ENCODE data around the gene PARP6. TPM values are rescaled to one million over a fixed set of nuclear protein-coding genes. Genes with fewer than 3 reads are reported as not detected.

PARP6 gene
- total RNA-seq, 2 donors from 2014 or later = 21.3 to 39.3 TPM

DNA sequence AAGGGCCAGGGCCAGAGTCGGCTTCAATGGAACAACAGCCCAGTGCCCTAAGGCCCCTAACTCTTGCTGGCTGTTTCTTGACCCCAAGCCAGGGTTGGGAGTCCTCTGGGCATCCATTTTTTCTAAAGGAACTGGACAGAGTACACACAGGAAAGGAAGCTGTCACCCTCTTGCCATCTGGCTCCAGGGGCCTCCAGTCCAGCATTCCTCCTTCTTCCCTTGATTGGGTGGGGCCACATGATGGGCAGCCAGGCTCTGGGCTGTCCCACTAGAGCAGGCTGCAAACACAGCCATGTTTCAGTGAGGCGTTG is 73.2 kb downstream of the PARP6 start:
- no peak overlapping the region for H3K27ac ChIP-seq
- no peaks in the 10 kb centered on the region for H3K4me1 ChIP-seq
- peaks cover 47% of the 10 kb centered on the region for H3K36me3 ChIP-seq
- H3K9me3 ChIP-seq = no peaks in the 10 kb centered on the region
- H3K4me3 ChIP-seq = no peak overlapping the region
- DNase-seq = no peak
- TF ChIP-seq CTCF (IDR thresholded peaks at IDR 0.05) = no peak
- intact Hi-C loops (cut with DNase I) = loop anchor here (5.0 kb wide), 2 partner anchors 73 to 88 kb away; partner anchors contain the start of gene PARP6
- H3K9ac ChIP-seq (ENCODE audit: low read depth in 2 of 2, low read length in 2 of 2) = no peak overlapping the region
- H3K27me3 ChIP-seq = peaks cover 4% of the 10 kb centered on the region

GRCh38 chr15:72198356-72199204 is 73.8 kb downstream of the PARP6 start:
- no peak for TF ChIP-seq CTCF (IDR thresholded peaks at IDR 0.05)
- H3K27ac ChIP-seq = no peak overlapping the region
- H3K36me3 ChIP-seq = peaks cover 41% of the 10 kb centered on the region
- H3K27me3 ChIP-seq = peaks cover 4% of the 10 kb centered on the region
- H3K9ac ChIP-seq (ENCODE audit: low read depth in 2 of 2, low read length in 2 of 2) = no peak overlapping the region
- H3K4me1 ChIP-seq = no peaks in the 10 kb centered on the region
- no peak overlapping the region for H3K4me3 ChIP-seq
- DNase-seq = no peak
- intact Hi-C loops (cut with DNase I) = loop anchor here (5.0 kb wide), 2 partner anchors 74 to 89 kb away; partner anchors contain the start of gene PARP6
- no peaks in the 10 kb centered on the region for H3K9me3 ChIP-seq

DNA sequence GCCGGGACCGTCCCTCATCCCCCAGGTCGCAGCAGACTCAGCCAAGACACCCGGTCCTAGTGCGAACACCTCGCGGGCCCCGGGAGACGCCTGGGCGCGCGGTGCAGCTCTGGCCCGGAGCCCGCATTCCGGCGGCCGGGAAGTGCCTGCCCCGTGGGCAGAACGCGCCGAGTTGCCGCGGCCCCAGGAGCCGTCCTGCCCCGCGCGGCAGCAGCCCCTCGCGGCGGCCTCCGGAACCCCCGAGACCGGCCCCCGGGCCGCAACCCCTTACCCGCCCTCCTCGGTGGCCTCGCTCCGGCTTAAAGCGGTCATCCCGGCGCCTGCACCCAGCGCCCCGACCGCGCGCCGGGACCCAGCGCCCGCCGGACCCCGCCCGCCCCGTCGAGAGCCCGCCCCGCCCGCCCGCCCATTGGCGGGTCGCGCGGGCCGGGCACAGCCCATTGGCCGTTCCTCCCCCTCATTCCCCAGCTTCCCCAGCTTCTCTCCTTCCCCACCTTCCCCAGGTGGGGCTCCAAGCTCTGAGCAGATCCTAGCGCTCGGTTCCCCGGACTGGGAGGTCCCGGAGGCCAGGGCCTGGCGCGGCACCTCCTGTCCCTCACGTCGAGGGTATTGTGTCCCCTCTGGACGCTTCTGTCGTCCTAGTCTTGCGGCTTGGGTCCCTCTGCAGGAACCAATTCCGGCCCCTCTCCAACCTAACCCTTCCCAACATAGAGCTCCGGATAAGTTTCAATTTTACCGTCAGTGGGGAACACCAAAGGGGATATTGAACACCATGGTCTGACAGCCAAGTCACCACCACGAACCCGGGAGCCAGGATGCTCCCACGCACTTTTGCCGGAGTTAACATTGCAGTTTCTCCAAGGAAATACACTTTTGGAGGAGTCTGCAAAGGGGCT is 74.6 kb downstream of the PARP6 start, which contains the start of gene GRAMD2A:
Gene GRAMD2A, minus strand, starts transcription at position 328 of the 896 bp plus-strand sequence.
- no peak within 1 kb of the TSS for H3K27ac ChIP-seq
- TF ChIP-seq CTCF (IDR thresholded peaks at IDR 0.05) = no peak

DNA sequence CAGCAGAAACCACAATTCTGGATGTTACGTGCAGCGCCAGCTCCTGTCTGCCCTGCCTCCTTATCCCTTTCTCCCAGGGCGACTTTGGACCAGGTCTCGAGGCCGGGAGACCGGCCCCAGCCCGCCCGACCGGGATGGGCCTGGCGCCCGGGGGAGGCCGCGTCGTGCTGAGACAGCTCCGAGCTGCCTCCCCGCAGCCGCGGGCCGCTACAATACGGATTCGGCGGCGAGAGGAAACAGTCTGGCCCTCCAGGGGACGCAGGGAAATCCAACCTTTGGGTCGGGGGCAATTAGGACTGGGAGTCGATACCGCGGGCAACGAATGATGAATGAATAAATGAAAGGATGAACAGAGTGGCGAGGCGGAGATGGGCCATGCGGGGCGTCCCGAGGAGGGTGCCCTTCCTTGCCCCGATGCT is 75.3 kb downstream of the PARP6 start:
- Histone ChIP-seq H3K9me3 (no peaks in the 10 kb centered on the region), H3K36me3 (peaks cover 26% of the 10 kb centered on the region), H3K27me3 (peaks cover 4% of the 10 kb centered on the region), H3K9ac (ENCODE audit: low read depth in 2 of 2, low read length in 2 of 2) (no peak overlapping the region), H3K27ac (no peak overlapping the region), H3K4me1 (no peaks in the 10 kb centered on the region), H3K4me3 (peak overlapping the region; percentile 35)
- TF ChIP-seq CTCF (IDR thresholded peaks at IDR 0.05) = no peak
- intact Hi-C loops (cut with DNase I) = loop anchor here (5.0 kb wide), 2 partner anchors 75 to 90 kb away; partner anchors contain the start of gene PARP6
- no peak for DNase-seq

More for the DNA sequence above, 74.6 kb downstream of the PARP6 start, which contains the start of gene GRAMD2A:
- Histone ChIP-seq H3K27me3 (peaks cover 4% of the 10 kb centered on the region), H3K4me1 (no peaks in the 10 kb centered on the region), H3K36me3 (peaks cover 33% of the 10 kb centered on the region), H3K9me3 (no peaks in the 10 kb centered on the region), H3K9ac (ENCODE audit: low read depth in 2 of 2, low read length in 2 of 2) (no peak within 1 kb of the TSS), H3K4me3 (peak within 1 kb of the TSS; percentile 35)
- intact Hi-C loops (cut with DNase I) = loop anchor here (5.0 kb wide), 2 partner anchors 75 to 90 kb away; partner anchors contain the start of gene PARP6
- DNase-seq = peak; percentile 47

- no peak for TF ChIP-seq CTCF (IDR thresholded peaks at IDR 0.05)
- intact Hi-C loops (cut with DNase I) = loop anchor here (5.0 kb wide), 2 partner anchors 76 to 91 kb away; partner anchors contain the start of gene PARP6
- Histone ChIP-seq H3K27me3 (peaks cover 4% of the 10 kb centered on the region), H3K4me1 (no peaks in the 10 kb centered on the region), H3K9me3 (no peaks in the 10 kb centered on the region), H3K4me3 (no peak overlapping the region), H3K27ac (no peak overlapping the region), H3K9ac (ENCODE audit: low read depth in 2 of 2, low read length in 2 of 2) (no peak overlapping the region), H3K36me3 (peaks cover 21% of the 10 kb centered on the region)
- no peak for DNase-seq
These were observed 75.8 kb downstream of the PARP6 start for GRCh38 chr15:72196409-72197040.

Measured in colonic mucosa (tissue), 4 donors.